OCI-LY3 (cell line): Measurements from ENCODE around the gene PMIS2.

Source experiments
- EZH2phosphoT487 ChIP-seq: fragments of 200-600 bp; shearing (Covaris generic); IDR thresholded peaks from 2 replicates; pipeline ENCODE4 v1.6.1; 2018; ENCODE audit warnings: antibody characterized with exemption, mixed run types, low read depth
- TF ChIP-seq, protein P1 (sequence below): fragments of 200-600, 300-600 bp; sonication (generic); IDR thresholded peaks from 2 replicates; pipeline ENCODE4 v1.5.1; 2014; ENCODE audit warnings: antibody characterized with exemption, low read length, low read depth

DNA sequence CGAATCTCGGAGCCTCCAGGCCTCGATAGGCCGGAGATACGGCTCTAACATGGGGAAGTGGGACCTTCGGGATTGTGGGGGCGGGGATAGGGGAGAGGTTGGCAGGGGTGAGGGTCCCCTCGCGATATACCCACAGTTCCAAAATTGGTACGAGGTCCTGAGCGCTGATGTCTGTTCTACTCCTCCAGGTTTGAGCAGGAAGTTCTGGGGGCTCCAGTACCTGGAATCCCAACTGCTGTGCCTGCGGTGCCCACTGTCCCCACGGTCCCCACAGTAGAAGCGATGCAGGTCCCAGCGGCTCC, 43.3 kb downstream of the PMIS2 start:
- TF ChIP-seq, protein P1, sequence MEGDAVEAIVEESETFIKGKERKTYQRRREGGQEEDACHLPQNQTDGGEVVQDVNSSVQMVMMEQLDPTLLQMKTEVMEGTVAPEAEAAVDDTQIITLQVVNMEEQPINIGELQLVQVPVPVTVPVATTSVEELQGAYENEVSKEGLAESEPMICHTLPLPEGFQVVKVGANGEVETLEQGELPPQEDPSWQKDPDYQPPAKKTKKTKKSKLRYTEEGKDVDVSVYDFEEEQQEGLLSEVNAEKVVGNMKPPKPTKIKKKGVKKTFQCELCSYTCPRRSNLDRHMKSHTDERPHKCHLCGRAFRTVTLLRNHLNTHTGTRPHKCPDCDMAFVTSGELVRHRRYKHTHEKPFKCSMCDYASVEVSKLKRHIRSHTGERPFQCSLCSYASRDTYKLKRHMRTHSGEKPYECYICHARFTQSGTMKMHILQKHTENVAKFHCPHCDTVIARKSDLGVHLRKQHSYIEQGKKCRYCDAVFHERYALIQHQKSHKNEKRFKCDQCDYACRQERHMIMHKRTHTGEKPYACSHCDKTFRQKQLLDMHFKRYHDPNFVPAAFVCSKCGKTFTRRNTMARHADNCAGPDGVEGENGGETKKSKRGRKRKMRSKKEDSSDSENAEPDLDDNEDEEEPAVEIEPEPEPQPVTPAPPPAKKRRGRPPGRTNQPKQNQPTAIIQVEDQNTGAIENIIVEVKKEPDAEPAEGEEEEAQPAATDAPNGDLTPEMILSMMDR, result no peak
- no peak for TF ChIP-seq EZH2phosphoT487
